ENCODE data around the gene ENPP1.

DNA sequence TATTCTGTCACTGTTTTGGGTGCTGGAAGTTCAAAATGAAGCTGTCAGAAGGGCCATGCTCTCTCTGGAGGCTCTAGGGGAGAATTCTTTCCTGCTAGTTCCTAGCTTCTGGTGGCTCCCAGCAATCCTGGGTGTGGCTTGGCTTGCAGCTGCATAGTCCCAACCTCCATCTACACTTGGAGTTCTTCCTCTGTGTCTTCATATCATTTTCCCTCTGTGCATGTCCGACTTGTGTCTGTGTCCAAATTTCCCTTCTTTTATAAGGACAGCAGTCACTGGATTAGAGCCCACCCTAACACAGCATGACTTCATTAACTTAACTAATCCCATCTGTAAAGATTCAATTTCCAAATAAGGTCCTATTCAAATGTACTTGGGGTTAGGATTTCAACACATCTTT, 23.3 kb upstream of the ENPP1 start:
- TF ChIP-seq, protein P1, sequence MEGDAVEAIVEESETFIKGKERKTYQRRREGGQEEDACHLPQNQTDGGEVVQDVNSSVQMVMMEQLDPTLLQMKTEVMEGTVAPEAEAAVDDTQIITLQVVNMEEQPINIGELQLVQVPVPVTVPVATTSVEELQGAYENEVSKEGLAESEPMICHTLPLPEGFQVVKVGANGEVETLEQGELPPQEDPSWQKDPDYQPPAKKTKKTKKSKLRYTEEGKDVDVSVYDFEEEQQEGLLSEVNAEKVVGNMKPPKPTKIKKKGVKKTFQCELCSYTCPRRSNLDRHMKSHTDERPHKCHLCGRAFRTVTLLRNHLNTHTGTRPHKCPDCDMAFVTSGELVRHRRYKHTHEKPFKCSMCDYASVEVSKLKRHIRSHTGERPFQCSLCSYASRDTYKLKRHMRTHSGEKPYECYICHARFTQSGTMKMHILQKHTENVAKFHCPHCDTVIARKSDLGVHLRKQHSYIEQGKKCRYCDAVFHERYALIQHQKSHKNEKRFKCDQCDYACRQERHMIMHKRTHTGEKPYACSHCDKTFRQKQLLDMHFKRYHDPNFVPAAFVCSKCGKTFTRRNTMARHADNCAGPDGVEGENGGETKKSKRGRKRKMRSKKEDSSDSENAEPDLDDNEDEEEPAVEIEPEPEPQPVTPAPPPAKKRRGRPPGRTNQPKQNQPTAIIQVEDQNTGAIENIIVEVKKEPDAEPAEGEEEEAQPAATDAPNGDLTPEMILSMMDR (IDR thresholded peaks at IDR 0.05), result no peak
- TF ChIP-seq POLR2A (IDR thresholded peaks at IDR 0.05), result no peak
